GM12878 (cell line): ENCODE data around the gene ECEL1. TPM values are rescaled to one million over a fixed set of nuclear protein-coding genes. Genes with fewer than 3 reads are reported as not detected.

Source experiments
- ATAC-seq: fragments of 200-7000 bp; cut with Tn5 transposase; 3 replicates; pipeline ENCODE4 v1.9.1; 2020; ENCODE audit warnings: mild to moderate bottlenecking, moderate library complexity
- BruUV-seq: library from RNA; stranded (reverse); fragments of 400-500 nt; replicated peaks from 2 replicates; lab custom pipeline; 2021; lab: Mats Ljungman, UMichigan
- CTCF ChIA-PET: fragments of 300-600 bp; sonication (Branson Sonifier 250); formaldehyde crosslinking; extraction: SDS; loops from one replicate; lab custom pipeline; 2021; ENCODE audit warnings: inconsistent platforms; lab: Yijun Ruan, JAX
- POLR2A ChIA-PET: fragments of 350-600 bp; formaldehyde crosslinking; extraction: SDS; loops from one replicate; lab custom pipeline; 2021; ENCODE audit warnings: inconsistent platforms; lab: Charles Lee
- RAD21 ChIA-PET: fragments of 300-600 bp; sonication (Branson Sonifier 250); formaldehyde crosslinking; loops from one replicate; lab custom pipeline; 2023; ENCODE audit warnings: antibody characterized with exemption; ENCODE audit not compliant: unreplicated experiment; lab: Charles Lee
- SMC1A ChIA-PET: fragments of 300-600 bp; sonication (Branson Sonifier 250); formaldehyde crosslinking; loops from one replicate; lab custom pipeline; 2023; ENCODE audit not compliant: unreplicated experiment, uncharacterized antibody; lab: Charles Lee
- DNase-seq: peaks from one replicate; pipeline ENCODE4 v3.0.0-alpha.2; 2011; ENCODE audit warnings: low read depth, low spot score
- FAIRE-seq: peaks from 3 replicates; lab custom pipeline; 2011; peaks lifted over from hg19 to GRCh38; lab: Jason Lieb, UNC
- H2AFZ ChIP-seq: 2 replicates; pipeline ENCODE4 v1.6.0; 2011; ENCODE audit warnings: low read depth, low read length, control low read depth; ENCODE audit not compliant: control insufficient read depth
- H3K27ac ChIP-seq: 2 replicates; pipeline ENCODE4 v1.5.1; 2011; ENCODE audit warnings: control low read depth; ENCODE audit not compliant: control insufficient read depth, insufficient read depth
- H3K27me3 ChIP-seq, 2 experiments: replicated peaks in 1 of 2; 2 replicates each; pipeline versions ENCODE4 v1.6.0 to v1.6.1; 2011; ENCODE audit warnings: low read length in 1 of 2; ENCODE audit not compliant: control insufficient read depth in 2 of 2, insufficient read depth in 2 of 2
- H3K36me3 ChIP-seq, 2 experiments: 2 replicates each; pipeline ENCODE4 v1.5.1; 2011; ENCODE audit warnings: low read length in 1 of 2; ENCODE audit not compliant: control insufficient read depth in 2 of 2, insufficient read depth in 2 of 2
- H3K4me1 ChIP-seq: 2 replicates; pipeline ENCODE4 v1.6.1; 2011; ENCODE audit warnings: mild to moderate bottlenecking, low read length, moderate library complexity, mixed read lengths; ENCODE audit not compliant: control insufficient read depth, insufficient read depth
- H3K4me2 ChIP-seq: 2 replicates; pipeline ENCODE4 v1.6.0; 2011; ENCODE audit warnings: control low read depth; ENCODE audit not compliant: control insufficient read depth, insufficient read depth
- H3K4me3 ChIP-seq: fragments of 200-600 bp; sonication (generic); 2 replicates; pipeline ENCODE4 v1.5.1; 2016
- H3K79me2 ChIP-seq: 2 replicates; pipeline ENCODE4 v1.6.0; 2011; ENCODE audit warnings: low read length; ENCODE audit not compliant: control insufficient read depth, insufficient read depth
- H3K9ac ChIP-seq: 2 replicates; pipeline ENCODE4 v1.8.0; 2011; ENCODE audit warnings: low read length, control low read depth, mixed read lengths; ENCODE audit not compliant: control insufficient read depth, insufficient read depth
- H3K9me3 ChIP-seq: replicated peaks from 3 replicates; pipeline ENCODE4 v1.5.1; 2011; ENCODE audit warnings: mild to moderate bottlenecking, low read length; ENCODE audit not compliant: control insufficient read depth, insufficient read depth
- H4K20me1 ChIP-seq: 2 replicates; pipeline ENCODE4 v1.6.0; 2011; ENCODE audit not compliant: control insufficient read depth, insufficient read depth
- ATF7 ChIP-seq: fragments of 450-650 bp; IDR thresholded peaks from 2 replicates; pipeline ENCODE4 v1.6.1; 2016; ENCODE audit warnings: low read depth, mild to moderate bottlenecking
- CBX5 ChIP-seq: sonication (generic); IDR thresholded peaks from 2 replicates; pipeline ENCODE4 v1.6.1; 2016; ENCODE audit warnings: low read depth, moderate library complexity, mild to moderate bottlenecking, inconsistent platforms
- CHD4 ChIP-seq: fragments of 200-600 bp; sonication (generic); IDR thresholded peaks from 2 replicates; pipeline ENCODE4 v1.6.1; 2016; ENCODE audit warnings: mild to moderate bottlenecking
- ELK1 ChIP-seq: IDR thresholded peaks from 2 replicates; pipeline ENCODE4 v1.6.1; 2012; ENCODE audit warnings: low read depth, low read length, improper control_type of control experiment
- ETV6 ChIP-seq, 2 experiments: fragments of 450-650 bp in 1 of 2; IDR thresholded peaks in 1 of 2; conservative IDR thresholded peaks in 1 of 2; 2 replicates each; pipeline ENCODE4 v1.6.1; 2014; ENCODE audit warnings: antibody characterized with exemption in 1 of 2, borderline replicate concordance in 1 of 2, low read depth in 1 of 2, mild to moderate bottlenecking in 1 of 2, moderate library complexity in 1 of 2
- GABPA ChIP-seq: IDR thresholded peaks from 2 replicates; pipeline ENCODE4 v1.6.1; 2014; ENCODE audit warnings: antibody characterized with exemption, low read depth, mild to moderate bottlenecking, inconsistent platforms
- HDAC6 ChIP-seq: fragments of 200-600 bp; sonication (generic); IDR thresholded peaks from one replicate; pipeline ENCODE4 v1.8.0; 2017; ENCODE audit warnings: antibody characterized with exemption; ENCODE audit not compliant: unreplicated experiment
- HDGF ChIP-seq: fragments of 450-650 bp; IDR thresholded peaks from 2 replicates; pipeline ENCODE4 v1.6.1; 2016; ENCODE audit warnings: antibody characterized with exemption
- MEF2A ChIP-seq: IDR thresholded peaks from 2 replicates; pipeline ENCODE4 v1.6.1; 2011; ENCODE audit warnings: low read depth, mild to moderate bottlenecking, low read length, moderate library complexity; ENCODE audit not compliant: insufficient read depth
- MTA2 ChIP-seq: fragments of 450-650 bp; IDR thresholded peaks from 2 replicates; pipeline ENCODE4 v1.6.1; 2016; ENCODE audit warnings: low read depth, mild to moderate bottlenecking, moderate library complexity
- MTA3 ChIP-seq: IDR thresholded peaks from 2 replicates; pipeline ENCODE4 v1.6.1; 2012; ENCODE audit warnings: low read length, inconsistent platforms, borderline replicate concordance
- NR2C1 ChIP-seq: fragments of 450-650 bp; IDR thresholded peaks from 2 replicates; pipeline ENCODE4 v1.6.1; 2017; ENCODE audit warnings: antibody characterized with exemption, mild to moderate bottlenecking, moderate library complexity
- PKNOX1 ChIP-seq: fragments of 450-650 bp; IDR thresholded peaks from 2 replicates; pipeline ENCODE4 v1.6.1; 2016; ENCODE audit warnings: mild to moderate bottlenecking
- PML ChIP-seq: IDR thresholded peaks from 2 replicates; pipeline ENCODE4 v1.6.1; 2012; ENCODE audit warnings: low read length, inconsistent platforms
- SMARCA5 ChIP-seq: fragments of 450-650 bp; IDR thresholded peaks from 2 replicates; pipeline ENCODE4 v1.6.1; 2017; ENCODE audit warnings: mild to moderate bottlenecking
- SRF ChIP-seq, 2 experiments: IDR thresholded peaks; 2 replicates each; pipeline ENCODE4 v1.6.1; 2011; ENCODE audit warnings: low read depth in 2 of 2, low read length in 2 of 2, mild to moderate bottlenecking in 1 of 2, moderate library complexity in 1 of 2
- TCF12 ChIP-seq: IDR thresholded peaks from 2 replicates; pipeline ENCODE4 v1.6.1; 2011; ENCODE audit warnings: low read depth, mild to moderate bottlenecking, low read length
- WGBS: methylation state at CpG from one replicate; pipeline ENCODE4 v1.1.6; 2016; ENCODE audit warnings: low lambda C conversion rate; ENCODE audit not compliant: insufficient replicate concordance, insufficient coverage; ENCODE audit errors: missing lambda C conversion rate; 5-methylcytosine and 5-hydroxymethylcytosine counted together
- in situ Hi-C: fragments of 300-500 bp; cut with MboI; formaldehyde crosslinking; loops from 9 replicates; pipeline ENCODE4 v1.14.3; 2018; ENCODE audit warnings: mixed read lengths
- intact Hi-C: fragments of 100-400 bp; cut with micrococcal nuclease; formaldehyde crosslinking; loops from one replicate; pipeline ENCODE4 v1.14.2; 2022; ENCODE audit not compliant: unreplicated experiment
- polyA plus RNA-seq, 11 experiments: library from polyadenylated mRNA; depleted of rRNA in 4 of 11; unstranded in 6 of 11; stranded (reverse) in 5 of 11; fragments of >200 nt; fragmentation: Nextera tagmentation in 4 of 11; fragmentation: Illumina TruSeq in 1 of 11; extraction: Ambion mirVana in 4 of 11; extraction: Trizol in 1 of 11; gene quantifications; 1 replicate in 1 of 11; 2 replicates in 10 of 11; pipeline versions ENCODE4 v1.2.1 to v1.2.3, GENCODE V29; 2011 to 2016; ENCODE audit warnings: inconsistent platforms in 2 of 11, missing spikeins in 2 of 11, low read depth in 1 of 11
- total RNA-seq, 4 experiments: library from RNA; depleted of rRNA in 3 of 4; stranded (reverse); fragments of >200 nt in 3 of 4; fragmentation: Illumina TruSeq in 1 of 4; extraction: Trizol in 1 of 4; gene quantifications; 2 replicates each; pipeline versions ENCODE4 v1.2.1 to v1.2.3, GENCODE V29; 2013 to 2021

The ECEL1 gene
- total and polyA plus RNA-seq, 10 of the 15 experiments (the other 5 are each of a cell fraction or from before 2014, with no cell fraction given): not detected

- TF ChIP-seq ATF7: no peak
- no peak for TF ChIP-seq ELK1
- TF ChIP-seq PML: no peak
- TF ChIP-seq GABPA: no peak
- no peak for TF ChIP-seq SMARCA5
- TF ChIP-seq TCF12: no peak
- TF ChIP-seq HDGF: no peak
- TF ChIP-seq, all 136 proteins: peak for 0
These were observed 42.3 kb upstream of the ECEL1 start (continued) for GRCh38 chr2:232529806-232530547.

- H3K4me3 ChIP-seq: no peak overlapping the region
- CTCF ChIA-PET: no interaction called here
- RAD21 ChIA-PET: no interaction called here
- no peaks in the 10 kb centered on the region for H3K36me3 ChIP-seq
- no peak overlapping the region for H3K27ac ChIP-seq
- TF ChIP-seq MTA2: no peak
- no peak for TF ChIP-seq NR2C1
- TF ChIP-seq CBX5: no peak
- no peak for TF ChIP-seq MTA3
- TF ChIP-seq HDAC6: no peak
- no peak for TF ChIP-seq ETV6 (conservative IDR thresholded peaks at IDR 0.05 in 1 of 2, IDR thresholded peaks at IDR 0.05 in 1 of 2; ENCODE audit: borderline replicate concordance in 1 of 2, low read depth in 1 of 2)
- TF ChIP-seq SRF (IDR thresholded peaks at IDR 0.05; ENCODE audit: low read depth in 2 of 2, low read length in 2 of 2): no peak
- TF ChIP-seq PKNOX1: no peak
- TF ChIP-seq MEF2A: no peak
- TF ChIP-seq CHD4: no peak
- in situ Hi-C loops: no loop called here
- intact Hi-C loops: no loop called here
- H3K9me3 ChIP-seq: no peaks in the 10 kb centered on the region
- POLR2A ChIA-PET: no interaction called here
- no peaks in the 10 kb centered on the region for H4K20me1 ChIP-seq
- FAIRE-seq (no peak), ATAC-seq (no peak; the same call in 2 of the 3 replicates), DNase-seq (no peak)
- 15% methylated on average over 11 of the region's 11 CpGs for WGBS
- H3K4me1 ChIP-seq: no peaks in the 10 kb centered on the region
- H3K9ac ChIP-seq: no peak overlapping the region
- no peaks in the 10 kb centered on the region for H3K79me2 ChIP-seq
- no peak overlapping the region for H3K4me2 ChIP-seq
- SMC1A ChIA-PET: no interaction called here
- H2AFZ ChIP-seq: no peak overlapping the region
- no peaks in the 10 kb centered on the region; a peak in 1 of 4 replicates for H3K27me3 ChIP-seq
- BruUV-seq: no TSS peak
These were observed 41.3 kb upstream of the ECEL1 start for GRCh38 chr2:232528746-232529460.
